RWPE1 (cell line): ENCODE measurements around the gene ICAM2.

Experiments used
- CTCF ChIA-PET: fragments of 350-600 bp; sonication (Branson Sonifier 250); formaldehyde crosslinking; extraction: SDS; loops from one replicate; lab custom pipeline; 2021; lab: Yijun Ruan, JAX
- POLR2A ChIA-PET: fragments of 400-600 bp; formaldehyde crosslinking; extraction: SDS; loops from one replicate; lab custom pipeline; 2020; ENCODE audit warnings: antibody characterized with exemption; ENCODE audit not compliant: low non-redundant PET; lab: Yijun Ruan, JAX
- DNase-seq: peaks from one replicate; pipeline ENCODE4 v3.0.0; 2012; ENCODE audit warnings: low spot score
- H3K27ac ChIP-seq: fragments of 450-650 bp; 2 replicates; pipeline ENCODE4 v1.5.1; 2017
- CTCF ChIP-seq: fragments of 450-650 bp; conservative IDR thresholded peaks from 2 replicates; pipeline ENCODE4 v1.5.1; 2017; ENCODE audit warnings: low read depth, mild to moderate bottlenecking

The ICAM2 gene

GRCh38 chr17:64058621-64059020 is 38.2 kb upstream of the ICAM2 start:
- DNase-seq, result no peak
- H3K27ac ChIP-seq, result no peak overlapping the region
- no peak for TF ChIP-seq CTCF
- ChIA-PET CTCF (no interaction called here), POLR2A (no interaction called here)

- H3K27ac ChIP-seq, result no peak overlapping the region
- no peak for TF ChIP-seq CTCF
- DNase-seq, result no peak
- ChIA-PET POLR2A (no interaction called here), CTCF (no interaction called here)
Observed at GRCh38 chr17:64057701-64058263, 37.3 kb upstream of the ICAM2 start.

- no peak overlapping the region for H3K27ac ChIP-seq
- TF ChIP-seq CTCF, result no peak
- DNase-seq, result no peak
- ChIA-PET CTCF (interaction anchor here (0.6 to 1.6 kb wide), 5 partner anchors 28 to 186 kb away, joined by 3 to 6 read pairs (median 3); partner anchors contain the start of gene GH1), POLR2A (no interaction called here)
Observed at GRCh38 chr17:64056269-64057005, 36.0 kb upstream of the ICAM2 start.

- ChIA-PET CTCF (interaction anchor here (1.0 to 1.6 kb wide), 4 partner anchors 27 to 137 kb away, joined by 3 to 6 read pairs (median 4); partner anchors contain the start of genes ERN1 and GH1), POLR2A (interaction anchor here (0.6 kb wide), 1 partner anchor 72 kb away, joined by 5 read pairs; no protein-coding TSS in a partner anchor)
- TF ChIP-seq CTCF, result no peak
- no peak for DNase-seq
- H3K27ac ChIP-seq, result no peak overlapping the region
Observed at GRCh38 chr17:64055183-64056142, 35.0 kb upstream of the ICAM2 start.

DNA sequence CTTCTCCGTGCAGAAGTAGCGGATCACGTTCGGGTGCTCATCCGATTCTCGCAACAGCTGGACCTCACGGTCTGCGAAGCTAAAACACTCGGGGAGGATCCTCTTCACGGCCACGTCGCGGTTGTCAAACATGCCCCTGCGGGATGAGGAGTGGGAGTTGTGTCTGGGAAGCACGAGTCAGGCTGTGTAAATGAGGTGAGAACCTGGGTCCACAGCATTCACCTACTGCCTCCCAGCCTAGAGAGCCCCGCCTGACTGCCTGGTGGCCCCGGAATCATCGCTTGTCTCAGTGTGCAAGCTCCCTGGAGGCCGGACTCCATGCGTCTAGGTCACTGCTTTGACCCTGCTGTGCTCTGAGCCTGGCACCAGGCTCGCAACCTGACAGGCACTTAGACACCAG is 33.9 kb upstream of the ICAM2 start:
- no peak for DNase-seq
- CTCF ChIA-PET, result interaction anchor here (0.6 to 1.2 kb wide), 4 partner anchors 29 to 79 kb away, joined by 3 to 4 read pairs (median 3); partner anchors contain the start of gene ERN1
- POLR2A ChIA-PET, result no interaction called here
- TF ChIP-seq CTCF, result no peak
- H3K27ac ChIP-seq, result no peak overlapping the region

GRCh38 chr17:64053101-64053500 is 32.7 kb upstream of the ICAM2 start:
- ChIA-PET POLR2A (no interaction called here), CTCF (interaction anchor here (0.7 kb wide), 1 partner anchor 128 kb away, joined by 5 read pairs; no protein-coding TSS in a partner anchor)
- no peak overlapping the region for H3K27ac ChIP-seq
- DNase-seq, result no peak
- TF ChIP-seq CTCF, result no peak
